GM18861 (cell line): ENCODE results near the gene IGFBP2.

ENCODE experiments used
- ATAC-seq: cut with Tn5 transposase; IDR thresholded peaks from one replicate; pipeline ENCODE4 v1.9.1; 2021; ENCODE audit not compliant: unreplicated experiment

The IGFBP2 gene

DNA sequence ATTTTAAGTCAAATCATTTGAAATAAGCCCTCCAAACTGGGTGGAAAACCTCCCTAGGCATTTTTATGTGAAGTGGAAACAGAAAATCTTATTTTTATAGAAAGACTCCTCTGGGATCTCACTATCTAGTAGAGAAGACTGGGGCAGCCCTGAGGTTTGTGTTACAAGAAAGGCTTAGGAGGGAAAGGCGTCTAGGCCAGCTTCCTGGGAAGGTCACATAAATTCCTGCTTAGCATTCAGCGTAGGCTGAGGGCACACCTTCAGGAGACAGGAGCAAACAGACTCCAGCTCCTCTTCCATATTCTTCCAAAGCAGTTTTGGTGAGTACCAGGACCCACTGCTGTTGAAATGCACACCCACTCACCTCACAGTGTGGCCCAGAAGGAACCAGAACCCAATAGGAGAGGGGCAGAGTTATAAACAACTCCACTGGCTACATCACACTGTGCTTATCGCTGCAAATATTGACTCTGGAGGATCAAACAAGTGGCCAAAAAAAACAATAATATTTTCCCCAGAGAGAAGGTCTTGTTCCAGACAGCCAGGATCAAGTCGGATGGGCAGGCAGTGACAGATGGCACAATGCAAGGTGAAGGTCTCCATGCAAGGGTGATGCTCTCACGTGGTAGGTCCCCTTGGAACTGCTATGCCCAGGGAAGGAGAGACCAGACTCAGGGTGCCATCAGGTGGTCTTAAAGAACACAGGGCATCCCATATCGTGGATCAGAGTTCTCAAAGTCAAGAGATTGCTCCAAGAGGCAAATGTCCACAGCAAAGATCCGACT lies 17.7 kb upstream of the IGFBP2 start:
- ATAC-seq, result no peak

- ATAC-seq, result no peak
Observed at GRCh38 chr2:216616083-216616678, 17.0 kb upstream of the IGFBP2 start.

GRCh38 chr2:216617159-216617815 lies 15.9 kb upstream of the IGFBP2 start:
- ATAC-seq, result no peak

DNA sequence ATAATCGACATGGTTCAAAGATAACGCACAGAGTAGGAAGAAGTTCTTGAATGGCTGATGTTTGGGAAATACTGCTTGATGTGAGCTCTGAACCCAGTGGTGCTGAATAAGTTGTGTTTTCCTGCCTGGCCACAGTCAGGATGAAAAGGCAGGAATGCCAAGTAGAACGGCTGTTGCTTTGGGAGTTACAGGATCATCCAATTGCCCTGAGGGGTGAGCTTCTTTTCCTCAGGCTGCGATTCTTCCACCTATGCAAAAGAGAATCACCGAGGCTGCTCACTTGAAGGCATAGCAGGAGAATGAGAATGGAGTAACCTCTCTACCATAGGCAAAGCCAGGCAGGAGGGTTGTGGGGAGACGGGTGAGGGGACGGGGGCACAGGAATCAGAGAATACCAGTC lies 14.4 kb upstream of the IGFBP2 start:
- ATAC-seq, result no peak

DNA sequence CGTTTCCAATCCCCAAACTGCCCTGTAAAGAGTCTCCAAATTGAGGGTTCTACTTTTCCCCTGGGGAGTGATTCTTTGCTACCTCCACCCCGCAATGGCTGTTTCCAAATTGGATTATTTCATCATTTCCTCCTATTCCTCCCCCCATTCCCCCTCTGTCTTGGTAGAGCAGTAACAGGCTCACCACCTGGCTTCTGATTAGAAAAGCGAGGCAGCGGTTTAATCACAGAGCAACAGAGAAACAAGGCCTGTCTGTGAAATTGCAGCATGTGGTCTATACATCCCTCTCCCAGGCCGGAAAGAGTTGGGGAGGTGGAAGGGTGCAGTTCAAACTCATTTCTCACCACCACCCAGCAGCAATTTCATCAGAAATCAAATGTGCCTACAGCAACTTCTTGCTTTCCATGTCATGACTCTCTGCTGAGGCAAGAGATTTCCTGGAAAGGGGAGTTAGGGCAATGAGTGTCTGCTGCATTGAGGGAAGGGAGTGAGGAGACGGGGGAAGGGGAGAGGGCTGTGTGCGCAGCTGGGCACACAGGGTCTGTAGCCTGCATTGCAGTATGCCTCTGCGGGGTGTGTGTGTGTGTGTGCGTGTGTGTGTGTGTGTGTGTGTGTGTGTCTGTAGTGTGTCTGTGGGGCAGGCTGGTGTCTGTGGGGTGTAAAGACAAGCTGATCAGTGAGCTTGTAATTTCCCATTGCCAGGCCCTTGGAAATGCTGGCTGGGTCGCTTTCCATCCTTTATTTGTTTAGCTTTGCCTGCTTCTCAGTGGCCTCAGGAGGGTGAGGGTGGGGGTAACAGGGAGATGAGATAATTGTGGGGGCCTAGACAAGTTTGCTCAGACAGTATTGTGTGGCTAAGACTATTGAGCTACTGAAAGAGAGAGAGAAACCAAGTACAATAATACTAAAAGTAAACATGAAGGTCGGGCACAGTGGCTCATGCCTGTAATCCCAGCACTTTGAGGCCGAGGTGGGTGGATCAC lies 13.5 kb upstream of the IGFBP2 start:
- ATAC-seq, result no peak

GRCh38 chr2:216620786-216621185 lies 12.4 kb upstream of the IGFBP2 start:
- ATAC-seq, result no peak

DNA sequence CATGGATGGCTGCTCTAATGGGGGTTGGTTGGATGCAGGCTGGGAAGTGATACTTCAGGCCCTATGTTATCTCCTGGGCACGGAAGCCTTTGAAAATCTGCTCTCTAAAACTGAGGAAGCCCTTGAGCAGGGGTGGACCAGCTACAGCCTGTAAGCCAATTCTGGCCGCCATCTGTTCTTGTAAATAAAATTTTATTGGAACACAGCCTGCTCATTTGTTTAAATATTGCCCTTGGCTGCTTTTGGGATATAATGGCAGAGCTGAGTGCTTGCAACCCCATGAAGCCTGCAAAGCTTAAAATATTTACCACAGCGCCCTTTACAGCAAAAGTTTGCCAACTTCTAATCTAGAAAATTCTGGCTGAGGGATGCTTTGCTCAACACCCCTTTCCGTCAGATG lies 11.9 kb upstream of the IGFBP2 start:
- ATAC-seq, result no peak

- no peak for ATAC-seq
Observed at GRCh38 chr2:216622526-216622925, 10.7 kb upstream of the IGFBP2 start.

- ATAC-seq, result no peak
Observed at GRCh38 chr2:216624251-216624650, 9.0 kb upstream of the IGFBP2 start.

GRCh38 chr2:216626168-216626874 lies 6.9 kb upstream of the IGFBP2 start:
- ATAC-seq, result no peak

- no peak for ATAC-seq
Observed at GRCh38 chr2:216626875-216627245, 6.4 kb upstream of the IGFBP2 start.

- no peak for ATAC-seq
Observed at GRCh38 chr2:216629784-216630183, 3.4 kb upstream of the IGFBP2 start.

DNA sequence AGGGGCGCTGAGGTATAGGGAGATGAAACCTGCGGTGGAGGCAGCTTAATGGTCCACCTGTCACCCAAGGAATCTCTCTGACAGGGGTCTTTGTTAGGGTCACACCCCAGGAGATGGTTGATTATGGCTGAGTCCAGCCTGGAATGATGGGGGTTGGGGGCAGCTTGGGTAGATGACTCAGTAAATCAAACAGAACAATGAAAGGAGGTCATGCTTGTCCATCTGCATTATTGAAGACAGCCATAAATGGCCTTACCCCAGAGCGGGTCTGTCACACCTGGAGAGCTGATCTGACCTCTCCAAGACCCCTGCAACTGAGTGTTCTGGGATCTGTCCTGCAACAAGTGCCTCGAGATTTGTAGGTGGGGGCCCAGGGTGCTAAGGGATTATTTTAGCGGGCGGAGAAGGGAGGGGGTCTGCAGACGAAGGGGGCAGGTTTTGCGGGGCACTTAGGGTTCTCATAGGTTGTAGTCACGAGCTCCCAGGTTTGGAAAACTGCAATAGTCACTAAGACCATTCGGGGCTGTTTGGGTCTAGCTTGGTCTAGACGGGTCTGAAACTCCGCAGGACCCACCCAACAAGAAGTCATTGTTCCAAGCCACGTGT lies 771 bp upstream of the IGFBP2 start:
- no peak for ATAC-seq

- ATAC-seq, result no peak
Observed at GRCh38 chr2:216633616-216634369, 573 bp downstream of the IGFBP2 start.

DNA sequence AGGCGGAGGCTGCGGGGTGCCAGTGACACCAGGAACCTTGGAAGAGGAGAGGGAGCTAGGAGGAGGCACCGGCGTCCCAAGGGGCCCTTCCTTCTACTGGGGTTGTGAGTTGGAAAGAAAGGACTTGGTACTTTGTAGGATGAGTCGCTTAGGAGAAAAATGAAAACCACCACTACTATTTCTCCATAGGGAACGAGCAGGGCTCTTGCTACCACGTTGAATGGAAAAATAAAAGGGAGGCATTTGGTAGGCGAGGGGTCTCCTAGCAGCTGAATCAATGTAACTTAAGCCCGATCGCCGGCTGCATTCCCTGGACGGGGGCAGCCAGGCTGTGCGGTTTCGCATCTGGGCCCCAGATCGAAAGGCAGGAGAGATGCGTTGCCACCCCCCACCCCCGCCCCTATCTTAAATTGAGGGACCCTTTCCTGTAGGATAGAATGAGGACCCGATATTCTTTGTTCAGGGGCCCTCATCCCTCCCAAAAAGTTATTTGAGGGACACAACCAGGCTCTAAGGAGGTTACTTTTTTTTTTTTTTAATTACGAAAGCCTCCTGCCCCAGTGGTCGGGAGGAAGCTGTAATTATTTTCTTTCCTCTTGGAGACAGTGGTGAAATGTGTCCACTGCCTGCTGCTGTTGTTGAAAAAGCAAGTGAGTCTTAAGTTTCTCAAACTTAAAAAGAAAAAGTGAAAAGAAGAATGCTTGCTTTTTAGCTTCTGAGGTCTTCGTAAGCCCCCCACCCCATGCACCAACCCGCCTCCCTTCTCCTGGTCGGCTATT lies 1.3 kb downstream of the IGFBP2 start:
- ATAC-seq, result no peak

DNA sequence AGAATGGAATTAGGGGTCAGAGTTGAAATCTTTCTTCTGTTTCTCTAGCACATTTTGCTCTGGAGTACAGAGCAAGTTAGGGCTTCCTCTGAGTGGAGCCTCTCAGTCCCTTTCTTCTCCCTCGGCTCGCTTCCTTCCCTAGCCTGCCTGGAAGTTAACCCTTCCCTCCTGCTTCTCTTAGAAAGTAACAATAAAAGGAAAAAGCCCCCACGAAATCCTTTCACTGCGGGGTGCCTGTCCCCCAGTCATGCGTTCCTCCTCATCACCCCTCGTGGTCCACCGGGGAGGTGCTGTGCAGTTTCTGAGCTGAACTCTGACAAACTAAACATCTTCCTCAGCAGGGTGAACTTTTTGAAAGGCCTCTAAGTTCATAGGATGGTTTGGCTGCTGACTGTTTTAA lies 2.0 kb downstream of the IGFBP2 start:
- no peak for ATAC-seq

DNA sequence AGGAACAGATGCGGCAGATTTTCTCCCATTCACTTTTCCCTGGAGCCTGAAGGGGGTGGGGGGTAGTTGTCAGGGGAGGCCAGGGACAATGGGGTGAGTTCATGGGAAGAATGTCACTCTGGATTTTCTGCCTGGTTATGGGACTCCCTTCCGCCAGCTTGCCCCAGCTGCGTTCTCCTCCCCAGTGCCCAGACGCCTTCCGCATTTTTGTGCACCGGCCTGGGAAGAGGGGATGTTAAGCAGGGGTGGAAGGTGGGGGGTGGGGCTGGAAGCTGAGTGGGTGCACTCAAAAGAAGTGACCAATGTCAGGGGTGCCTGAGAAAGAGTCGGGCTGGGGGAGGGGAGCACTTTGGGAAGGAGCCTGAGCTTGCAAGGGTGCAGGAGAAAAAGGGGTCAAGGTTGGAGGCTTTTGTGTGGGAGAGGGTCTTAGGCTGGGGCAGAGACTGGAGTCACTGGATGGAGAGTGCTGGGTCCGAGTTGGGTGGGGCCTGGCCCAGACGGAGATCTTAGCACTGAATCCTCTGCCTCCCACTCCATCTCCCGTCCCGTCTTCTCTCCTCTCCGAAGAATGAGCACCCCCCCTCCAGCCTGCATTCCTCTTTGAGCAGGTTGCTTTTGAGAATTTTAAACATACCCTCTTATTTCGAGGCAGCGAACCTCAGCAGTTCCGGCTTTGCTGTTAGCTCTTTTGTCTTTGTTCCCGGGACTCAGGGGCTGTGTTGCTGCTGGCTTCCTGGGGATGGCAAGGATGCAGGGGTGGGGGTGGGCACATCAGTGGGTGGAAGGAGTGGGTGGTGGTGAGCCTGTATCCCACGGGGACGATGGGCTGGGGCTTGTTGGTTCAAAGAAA lies 2.7 kb downstream of the IGFBP2 start:
- no peak for ATAC-seq
